Testis (tissue), 2 donors: ENCODE measurements around the gene ASIC4.

Experiments
- POLR2A ChIP-seq: fragments of 450-650 bp; IDR thresholded peaks from one replicate; pipeline ENCODE4 v1.6.1; 2017; ENCODE audit warnings: antibody characterized with exemption, mild to moderate bottlenecking, moderate library complexity
- TF ChIP-seq, protein P1 (sequence below), 3 experiments: fragments of 450-650 bp in 2 of 3; fragments of 200-600 bp in 1 of 3; sonication (generic) in 1 of 3; IDR thresholded peaks; one replicate each; pipeline ENCODE4 v1.5.1; 2016 to 2019; ENCODE audit warnings: antibody characterized with exemption in 3 of 3, mild to moderate bottlenecking in 2 of 3, moderate library complexity in 1 of 3

DNA sequence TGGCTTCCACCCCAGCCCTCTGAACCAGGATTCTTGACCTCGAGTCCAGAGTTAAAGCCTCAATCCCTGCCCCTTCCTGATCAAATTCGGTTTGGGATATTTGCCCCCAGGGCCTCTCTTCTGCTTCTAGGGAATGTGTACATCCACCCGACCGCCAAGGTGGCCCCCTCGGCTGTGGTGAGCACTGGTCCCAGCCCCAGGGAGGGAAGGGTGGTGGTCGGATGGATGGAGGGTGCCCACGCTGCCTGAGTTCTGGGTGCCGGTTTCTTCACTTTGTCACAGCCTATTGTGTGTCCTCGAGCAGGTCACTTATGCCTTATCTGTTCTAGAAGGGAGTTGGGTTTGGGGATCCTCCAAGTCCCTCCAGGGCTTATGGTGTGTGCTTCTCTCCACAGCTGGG is 8.7 kb upstream of the ASIC4 start:
- TF ChIP-seq, protein P1, sequence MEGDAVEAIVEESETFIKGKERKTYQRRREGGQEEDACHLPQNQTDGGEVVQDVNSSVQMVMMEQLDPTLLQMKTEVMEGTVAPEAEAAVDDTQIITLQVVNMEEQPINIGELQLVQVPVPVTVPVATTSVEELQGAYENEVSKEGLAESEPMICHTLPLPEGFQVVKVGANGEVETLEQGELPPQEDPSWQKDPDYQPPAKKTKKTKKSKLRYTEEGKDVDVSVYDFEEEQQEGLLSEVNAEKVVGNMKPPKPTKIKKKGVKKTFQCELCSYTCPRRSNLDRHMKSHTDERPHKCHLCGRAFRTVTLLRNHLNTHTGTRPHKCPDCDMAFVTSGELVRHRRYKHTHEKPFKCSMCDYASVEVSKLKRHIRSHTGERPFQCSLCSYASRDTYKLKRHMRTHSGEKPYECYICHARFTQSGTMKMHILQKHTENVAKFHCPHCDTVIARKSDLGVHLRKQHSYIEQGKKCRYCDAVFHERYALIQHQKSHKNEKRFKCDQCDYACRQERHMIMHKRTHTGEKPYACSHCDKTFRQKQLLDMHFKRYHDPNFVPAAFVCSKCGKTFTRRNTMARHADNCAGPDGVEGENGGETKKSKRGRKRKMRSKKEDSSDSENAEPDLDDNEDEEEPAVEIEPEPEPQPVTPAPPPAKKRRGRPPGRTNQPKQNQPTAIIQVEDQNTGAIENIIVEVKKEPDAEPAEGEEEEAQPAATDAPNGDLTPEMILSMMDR (IDR thresholded peaks at IDR 0.05), result no peak
- no peak for TF ChIP-seq POLR2A
